Activated CD8-positive, alpha-beta T cell treated with anti-CD3 and anti-CD28 coated beads, Interleukin-2, amount 10 ng/mL, durations not matched to agents 7 days and 5 days (primary cell): ENCODE results near the gene PSMG1. TPM values are rescaled to one million over a fixed set of nuclear protein-coding genes. Genes with fewer than 3 reads are reported as not detected.

Source experiments
- ATAC-seq: fragments of 150-1000 bp; cut with Tn5 transposase; one replicate; pipeline ENCODE4 v1.10.0; 2021; ENCODE audit warnings: moderate library complexity
- CTCF ChIA-PET: fragments of 350-600 bp; sonication (Branson Sonifier 250); formaldehyde crosslinking; loops from one replicate; lab custom pipeline; 2021; ENCODE audit warnings: antibody characterized with exemption; lab: Charles Lee
- POLR2A ChIA-PET: fragments of 350-600 bp; sonication (Branson Sonifier 250); formaldehyde crosslinking; loops from one replicate; lab custom pipeline; 2021; ENCODE audit warnings: antibody characterized with exemption; lab: Charles Lee
- DNase-seq: peaks from one replicate; pipeline ENCODE4 v3.0.0-alpha.2; 2020
- H3K27ac Mint-ChIP-seq: one replicate; pipeline ENCODE4 v1.8.0; 2021; ENCODE audit warnings: mild to moderate bottlenecking, mixed read lengths
- H3K27me3 Mint-ChIP-seq: one replicate; pipeline ENCODE4 v1.8.0; 2021; ENCODE audit warnings: low read depth, mixed read lengths
- H3K36me3 Mint-ChIP-seq: one replicate; pipeline ENCODE4 v1.8.0; 2021; ENCODE audit warnings: low read depth, mixed read lengths
- H3K4me1 Mint-ChIP-seq: one replicate; pipeline ENCODE4 v1.8.0; 2021; ENCODE audit warnings: low read depth, mixed read lengths
- H3K4me3 Mint-ChIP-seq: one replicate; pipeline ENCODE4 v1.8.0; 2021; ENCODE audit warnings: mild to moderate bottlenecking, mixed read lengths
- H3K9me3 Mint-ChIP-seq: one replicate; pipeline ENCODE4 v1.8.0; 2022; ENCODE audit warnings: mixed read lengths; ENCODE audit not compliant: insufficient read depth
- total RNA-seq, 2 experiments: library from RNA; stranded (reverse); gene quantifications; one replicate each; pipeline ENCODE4 v1.2.3, GENCODE V29; 2021

Gene PSMG1
- total RNA-seq, 2 experiments from 2014 or later, result 69.0 to 74.5 TPM

DNA sequence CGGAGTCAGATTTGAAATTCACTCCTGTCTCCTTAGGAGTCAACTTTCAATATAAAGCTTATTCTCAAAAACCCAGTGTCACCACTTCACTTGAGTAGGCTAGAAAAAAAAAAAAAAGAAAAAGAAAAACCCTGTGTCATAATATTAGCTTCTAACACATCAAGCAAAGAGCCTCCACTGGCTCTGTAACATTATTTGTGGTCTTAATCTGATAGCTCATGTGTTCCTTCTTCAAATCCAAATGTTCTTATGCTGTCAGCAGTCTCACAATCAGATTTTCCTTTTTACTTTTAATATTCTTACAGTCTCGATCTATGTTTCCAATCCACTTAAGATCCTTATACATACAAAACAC lies 26.1 kb upstream of the PSMG1 start:
- ChIA-PET CTCF (interaction anchor here (1.5 kb wide), 1 partner anchor 26 kb away, joined by 4 read pairs; the partner anchor contains the start of gene PSMG1), POLR2A (interaction anchor here (1.1 kb wide), 1 partner anchor 171 kb away, joined by 7 read pairs; a partner anchor contains a TSS)
- Mint-ChIP-seq H3K9me3 (no peaks in the 10 kb centered on the region), H3K4me3 (no peak overlapping the region), H3K36me3 (peaks cover 53% of the 10 kb centered on the region), H3K27me3 (no peaks in the 10 kb centered on the region), H3K27ac (no peak overlapping the region), H3K4me1 (no peaks in the 10 kb centered on the region)
- no peak for ATAC-seq
- DNase-seq, result no peak

- H3K9me3 Mint-ChIP-seq, result no peaks in the 10 kb centered on the region
- ChIA-PET POLR2A (interaction anchor here (1.1 kb wide), 1 partner anchor 172 kb away, joined by 7 read pairs; a partner anchor contains a TSS), CTCF (interaction anchor here (1.5 kb wide), 1 partner anchor 26 kb away, joined by 4 read pairs; the partner anchor contains the start of gene PSMG1)
- no peaks in the 10 kb centered on the region for H3K4me1 Mint-ChIP-seq
- ATAC-seq, result no peak
- H3K27me3 Mint-ChIP-seq, result no peaks in the 10 kb centered on the region
- peaks cover 50% of the 10 kb centered on the region for H3K36me3 Mint-ChIP-seq
- no peak overlapping the region for H3K27ac Mint-ChIP-seq
- no peak overlapping the region for H3K4me3 Mint-ChIP-seq
- DNase-seq, result no peak
Observed at GRCh38 chr21:39208624-39209333, 25.5 kb upstream of the PSMG1 start.

DNA sequence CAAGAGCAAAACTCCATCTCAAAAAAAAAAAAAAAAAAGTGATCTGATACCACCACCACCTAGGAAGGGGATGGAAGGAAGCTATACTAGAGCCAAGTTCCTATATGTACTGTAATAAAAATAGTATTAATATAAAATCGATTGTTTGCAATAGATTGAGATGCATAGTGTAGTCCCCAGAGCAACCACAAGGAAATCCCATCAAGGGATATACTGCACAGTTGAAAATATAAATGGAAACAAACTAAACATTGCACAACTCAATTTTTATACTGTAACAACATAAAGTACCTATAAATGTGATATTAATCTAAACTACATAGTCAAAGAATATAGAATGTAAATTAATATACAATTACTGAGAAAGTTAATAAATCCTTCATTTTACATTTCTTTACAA lies 20.9 kb upstream of the PSMG1 start:
- no peak for ATAC-seq
- ChIA-PET POLR2A (no interaction called here), CTCF (no interaction called here)
- no peaks in the 10 kb centered on the region for H3K4me1 Mint-ChIP-seq
- no peak overlapping the region for H3K27ac Mint-ChIP-seq
- no peaks in the 10 kb centered on the region for H3K27me3 Mint-ChIP-seq
- DNase-seq, result no peak
- H3K4me3 Mint-ChIP-seq, result no peak overlapping the region
- no peaks in the 10 kb centered on the region for H3K9me3 Mint-ChIP-seq
- peaks cover 46% of the 10 kb centered on the region for H3K36me3 Mint-ChIP-seq

- no peak for ATAC-seq
- no peak for DNase-seq
- no peak overlapping the region for H3K4me3 Mint-ChIP-seq
- peaks cover 68% of the 10 kb centered on the region for H3K36me3 Mint-ChIP-seq
- no peaks in the 10 kb centered on the region for H3K9me3 Mint-ChIP-seq
- ChIA-PET CTCF (no interaction called here), POLR2A (no interaction called here)
- H3K27ac Mint-ChIP-seq, result no peak overlapping the region
- peaks cover 14% of the 10 kb centered on the region for H3K4me1 Mint-ChIP-seq
- no peaks in the 10 kb centered on the region for H3K27me3 Mint-ChIP-seq
Observed at GRCh38 chr21:39198800-39199199, 15.5 kb upstream of the PSMG1 start.

DNA sequence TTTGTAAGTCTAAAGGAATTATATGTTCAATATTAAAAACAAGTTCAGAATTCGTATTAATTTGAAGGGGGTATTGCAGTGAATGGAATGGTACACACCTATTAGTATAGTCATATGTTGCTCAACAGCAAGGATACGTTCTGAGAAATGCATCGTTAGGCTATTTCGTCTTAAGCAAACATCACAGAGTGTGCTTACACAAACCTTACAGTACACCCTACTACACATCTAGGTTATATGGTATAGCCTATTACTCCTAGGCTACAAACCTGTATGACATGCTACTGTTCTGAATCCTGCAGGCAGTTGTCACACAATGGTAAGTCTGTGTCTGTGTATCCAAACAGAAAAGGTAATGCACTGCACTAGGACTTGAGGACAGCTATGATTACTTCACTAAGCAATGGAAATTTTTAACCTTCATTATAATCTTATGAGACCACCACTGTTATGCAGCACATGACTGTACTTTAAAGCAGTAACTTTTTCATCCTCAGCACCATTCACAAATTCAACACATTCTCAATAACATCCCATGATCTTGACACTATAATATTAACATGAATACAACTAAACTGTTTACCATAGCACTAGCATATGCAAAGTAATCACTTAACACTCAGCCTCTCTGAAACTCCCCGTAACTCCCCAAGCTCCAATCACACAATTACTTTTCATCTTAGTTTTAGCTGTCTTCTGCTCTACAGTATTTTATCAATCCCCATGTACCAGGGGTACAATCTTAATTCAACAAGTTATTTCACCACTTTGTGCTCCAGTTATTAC lies 14.4 kb upstream of the PSMG1 start:
- Mint-ChIP-seq H3K9me3 (no peaks in the 10 kb centered on the region), H3K4me1 (peaks cover 14% of the 10 kb centered on the region), H3K36me3 (peaks cover 64% of the 10 kb centered on the region), H3K27me3 (no peaks in the 10 kb centered on the region), H3K27ac (no peak overlapping the region), H3K4me3 (no peak overlapping the region)
- ChIA-PET POLR2A (no interaction called here), CTCF (interaction anchor here (1.5 kb wide), 1 partner anchor 13 kb away, joined by 3 read pairs; no protein-coding TSS in a partner anchor)
- ATAC-seq (no peak), DNase-seq (no peak)

- H3K27me3 Mint-ChIP-seq, result no peaks in the 10 kb centered on the region
- DNase-seq (no peak), ATAC-seq (no peak)
- H3K4me3 Mint-ChIP-seq, result no peak overlapping the region
- peaks cover 14% of the 10 kb centered on the region for H3K4me1 Mint-ChIP-seq
- peak overlapping the region; percentile 71 for H3K27ac Mint-ChIP-seq
- H3K36me3 Mint-ChIP-seq, result peaks cover 60% of the 10 kb centered on the region
- H3K9me3 Mint-ChIP-seq, result no peaks in the 10 kb centered on the region
- ChIA-PET CTCF (interaction anchor here (1.5 kb wide), 1 partner anchor 14 kb away, joined by 3 read pairs; no protein-coding TSS in a partner anchor), POLR2A (no interaction called here)
Observed at GRCh38 chr21:39196838-39197237, 13.6 kb upstream of the PSMG1 start.

DNA sequence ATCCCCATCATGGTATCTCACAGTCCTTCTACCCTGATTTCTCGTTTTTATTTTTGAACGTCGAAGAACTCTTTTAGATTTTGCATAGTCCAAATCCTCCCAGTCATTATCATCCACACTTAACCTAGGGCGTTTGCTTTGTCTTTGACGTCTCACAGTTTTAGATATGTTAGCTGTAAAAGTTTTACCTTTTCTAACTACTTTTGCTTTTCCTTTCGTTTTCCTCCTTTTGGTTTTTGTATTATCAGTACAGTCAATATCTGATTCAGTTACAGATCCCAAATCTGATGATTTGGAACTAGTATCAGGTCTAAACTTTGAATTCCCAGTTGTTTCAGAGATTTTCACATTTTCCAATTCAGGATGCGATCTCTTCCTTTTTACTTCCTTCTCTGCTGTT lies 13.1 kb upstream of the PSMG1 start:
- ChIA-PET POLR2A (no interaction called here), CTCF (interaction anchor here (1.5 kb wide), 1 partner anchor 15 kb away, joined by 3 read pairs; no protein-coding TSS in a partner anchor)
- H3K9me3 Mint-ChIP-seq, result no peaks in the 10 kb centered on the region
- H3K36me3 Mint-ChIP-seq, result peaks cover 56% of the 10 kb centered on the region
- H3K27me3 Mint-ChIP-seq, result no peaks in the 10 kb centered on the region
- peaks cover 14% of the 10 kb centered on the region for H3K4me1 Mint-ChIP-seq
- ATAC-seq, result no peak
- peak overlapping the region; percentile 71 for H3K27ac Mint-ChIP-seq
- DNase-seq, result no peak
- no peak overlapping the region for H3K4me3 Mint-ChIP-seq

DNA sequence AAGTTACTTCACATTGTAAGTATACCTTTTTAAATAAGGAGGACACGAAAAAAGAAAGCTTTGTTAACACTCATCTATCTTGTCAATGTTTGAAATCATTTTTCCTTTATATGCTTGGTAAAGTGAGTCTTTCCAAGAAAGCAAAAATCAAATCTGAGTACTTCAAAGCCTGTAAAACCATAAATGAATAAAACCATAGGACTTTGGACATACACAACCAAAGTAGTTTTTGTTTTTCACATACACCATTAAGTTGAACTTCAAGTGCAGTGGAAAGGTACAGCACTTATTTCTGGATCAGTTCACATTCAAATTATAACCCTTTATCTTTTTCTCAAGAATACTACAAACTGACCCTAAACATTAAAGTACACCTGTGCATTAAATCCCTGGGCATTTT lies 10.1 kb upstream of the PSMG1 start:
- Mint-ChIP-seq H3K4me3 (no peak overlapping the region), H3K36me3 (peaks cover 53% of the 10 kb centered on the region), H3K9me3 (no peaks in the 10 kb centered on the region), H3K27ac (no peak overlapping the region), H3K4me1 (peaks cover 26% of the 10 kb centered on the region), H3K27me3 (no peaks in the 10 kb centered on the region)
- no peak for DNase-seq
- POLR2A ChIA-PET, result no interaction called here
- CTCF ChIA-PET, result no interaction called here
- ATAC-seq, result no peak

- no peaks in the 10 kb centered on the region for H3K27me3 Mint-ChIP-seq
- ChIA-PET CTCF (interaction anchor here (1.5 kb wide), 1 partner anchor 10 kb away, joined by 4 read pairs; no protein-coding TSS in a partner anchor), POLR2A (interaction anchor here (0.8 kb wide), 1 partner anchor 8 kb away, joined by 3 read pairs; no protein-coding TSS in a partner anchor)
- ATAC-seq, result no peak
- DNase-seq, result no peak
- no peaks in the 10 kb centered on the region for H3K9me3 Mint-ChIP-seq
- no peak overlapping the region for H3K27ac Mint-ChIP-seq
- peaks cover 13% of the 10 kb centered on the region for H3K4me1 Mint-ChIP-seq
- no peak overlapping the region for H3K4me3 Mint-ChIP-seq
- H3K36me3 Mint-ChIP-seq, result peaks cover 27% of the 10 kb centered on the region
Observed at GRCh38 chr21:39189857-39190604, 6.8 kb upstream of the PSMG1 start.

- no peak overlapping the region for H3K27ac Mint-ChIP-seq
- DNase-seq (no peak), ATAC-seq (no peak)
- POLR2A ChIA-PET, result no interaction called here
- CTCF ChIA-PET, result interaction anchor here (1.5 kb wide), 1 partner anchor 11 kb away, joined by 4 read pairs; no protein-coding TSS in a partner anchor
- H3K27me3 Mint-ChIP-seq, result no peaks in the 10 kb centered on the region
- H3K36me3 Mint-ChIP-seq, result peaks cover 19% of the 10 kb centered on the region
- no peaks in the 10 kb centered on the region for H3K9me3 Mint-ChIP-seq
- peaks cover 22% of the 10 kb centered on the region for H3K4me1 Mint-ChIP-seq
- no peak overlapping the region for H3K4me3 Mint-ChIP-seq
Observed at GRCh38 chr21:39188521-39189139, 5.4 kb upstream of the PSMG1 start.

DNA sequence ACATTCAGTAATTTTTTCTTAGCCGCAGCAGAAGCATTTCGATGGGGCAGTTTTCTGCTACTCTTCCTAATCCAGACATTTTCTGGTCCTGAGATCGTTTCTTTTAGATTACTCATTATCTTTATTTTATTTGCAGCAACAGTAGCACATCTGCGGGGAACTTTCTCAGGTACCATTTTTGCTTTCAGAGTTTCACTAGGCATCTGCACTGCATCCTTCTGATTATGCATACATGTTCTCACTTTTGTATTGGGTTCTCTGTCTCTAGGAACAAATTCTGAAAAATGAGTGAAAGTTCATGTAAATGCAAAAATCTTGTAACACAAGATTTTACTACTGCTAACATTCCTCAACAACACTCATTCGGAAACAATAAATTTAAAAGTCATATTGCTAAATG lies 3.9 kb upstream of the PSMG1 start:
- no peaks in the 10 kb centered on the region for H3K27me3 Mint-ChIP-seq
- no peak for ATAC-seq
- ChIA-PET POLR2A (no interaction called here), CTCF (interaction anchor here (1.6 kb wide), 1 partner anchor 10 kb away, joined by 5 read pairs; no protein-coding TSS in a partner anchor)
- H3K9me3 Mint-ChIP-seq, result no peaks in the 10 kb centered on the region
- H3K4me3 Mint-ChIP-seq, result no peak overlapping the region
- DNase-seq, result no peak
- no peak overlapping the region for H3K27ac Mint-ChIP-seq
- peaks cover 25% of the 10 kb centered on the region for H3K4me1 Mint-ChIP-seq
- H3K36me3 Mint-ChIP-seq, result peaks cover 19% of the 10 kb centered on the region
